Measurements from ENCODE around the gene PSMA4. TPM values are rescaled to one million over a fixed set of nuclear protein-coding genes. Genes with fewer than 3 reads are reported as not detected.

PSMA4 gene
- total RNA-seq, 1 experiment from 2014 or later: 488 TPM

DNA sequence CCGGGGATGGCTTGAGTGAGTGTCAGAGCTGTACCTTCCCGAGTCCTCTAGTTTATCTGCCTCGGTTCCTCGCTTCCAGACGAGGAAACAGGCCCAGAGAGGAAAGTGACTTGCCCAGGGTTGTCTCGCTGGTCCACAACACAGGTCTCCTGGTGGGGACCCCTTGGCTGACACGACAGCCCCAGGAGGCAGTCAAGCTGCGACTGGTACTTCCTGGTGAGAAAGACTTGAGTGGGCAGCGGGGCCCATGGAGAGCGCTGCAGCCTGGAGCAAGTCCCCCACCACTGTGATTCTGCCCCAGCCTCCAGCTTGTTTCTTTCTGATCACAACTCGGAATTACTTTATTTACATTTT is 24.5 kb downstream of the PSMA4 start:
- no peak for DNase-seq (ENCODE audit: low read depth in 1 of 2, low spot score in 2 of 2)
- Histone ChIP-seq H3K4me3 (no peak overlapping the region), H3K36me3 (no peaks in the 10 kb centered on the region; the same call in 1 of the 2 replicates)

DNA sequence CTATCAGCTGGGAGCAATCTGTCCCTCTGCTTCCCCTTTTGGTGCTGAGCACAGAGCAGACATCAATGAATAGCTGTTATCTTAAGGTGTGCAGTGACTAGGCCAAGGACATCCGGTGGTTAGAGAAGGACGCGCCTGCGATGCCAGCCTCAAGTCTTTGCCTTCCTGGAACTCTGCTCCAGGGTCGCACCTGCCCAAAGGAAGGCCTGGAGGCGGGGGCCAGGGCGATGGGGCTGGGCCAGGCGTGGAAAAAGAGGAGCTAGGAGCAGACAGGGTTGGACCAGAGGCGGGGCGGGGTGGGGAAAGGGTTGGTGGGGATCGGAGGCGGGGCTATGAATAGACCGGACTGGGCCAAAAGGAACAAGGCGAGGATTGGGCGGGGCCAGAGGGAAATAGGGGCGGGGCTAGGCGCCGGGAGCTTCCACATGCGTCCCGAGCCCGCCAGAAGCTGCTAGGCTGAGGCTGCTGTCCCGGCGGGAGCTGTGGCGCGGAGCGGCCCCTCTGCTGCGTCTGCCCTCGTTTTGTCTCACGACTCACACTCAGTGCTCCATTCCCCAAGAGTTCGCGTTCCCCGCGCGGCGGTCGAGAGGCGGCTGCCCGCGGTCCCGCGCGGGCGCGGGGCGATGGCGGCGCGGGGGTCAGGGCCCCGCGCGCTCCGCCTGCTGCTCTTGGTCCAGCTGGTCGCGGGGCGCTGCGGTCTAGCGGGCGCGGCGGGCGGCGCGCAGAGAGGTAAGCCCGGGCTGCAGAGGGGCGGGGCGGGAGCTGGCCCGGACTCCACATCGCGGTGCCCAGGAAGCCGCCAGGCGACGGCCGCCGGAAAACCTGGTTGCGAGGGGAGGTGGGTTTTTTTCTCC is 25.1 kb downstream of the PSMA4 start, which contains the start of gene CHRNA5:
Gene CHRNA5, plus strand, starts transcription at position 424 of the 854 bp plus-strand sequence. Its CDS starts 200 bp downstream, at position 624.
- peak; percentile 72 to 96 for DNase-seq (ENCODE audit: low read depth in 1 of 2, low spot score in 2 of 2)
- Histone ChIP-seq H3K9me3 (replicated peaks) (peaks cover 2% of the 10 kb centered on the region; the same call in 1 of the 2 replicates), H3K27me3 (replicated peaks) (0 out of 2 replicates have a peak, but pooled peaks cover 4% of the 10 kb centered on the region), H3K4me3 (peak within 1 kb of the TSS; percentile 56), H3K4me1 (replicated peaks) (peaks cover 4% of the 10 kb centered on the region; the same call in 1 of the 2 replicates), H3K36me3 (no peaks in the 10 kb centered on the region; the same call in 1 of the 2 replicates), H3K27ac (no peak within 1 kb of the TSS)

More for the DNA sequence above, 24.5 kb downstream of the PSMA4 start:
- Histone ChIP-seq H3K9me3 (replicated peaks) (peaks cover 2% of the 10 kb centered on the region; the same call in 1 of the 2 replicates), H3K27me3 (replicated peaks) (0 out of 2 replicates have a peak, but pooled peaks cover 4% of the 10 kb centered on the region), H3K4me1 (replicated peaks) (peaks cover 4% of the 10 kb centered on the region; the same call in 1 of the 2 replicates), H3K27ac (no peak overlapping the region)

GRCh38 chr15:78565951-78566774 is 25.9 kb downstream of the PSMA4 start:
- Histone ChIP-seq H3K4me3 (peak overlapping the region; percentile 56), H3K27ac (no peak overlapping the region), H3K4me1 (replicated peaks) (peaks cover 4% of the 10 kb centered on the region; the same call in 1 of the 2 replicates), H3K36me3 (no peaks in the 10 kb centered on the region; the same call in 1 of the 2 replicates), H3K27me3 (replicated peaks) (0 out of 2 replicates have a peak, but pooled peaks cover 4% of the 10 kb centered on the region), H3K9me3 (replicated peaks) (peaks cover 2% of the 10 kb centered on the region; the same call in 1 of the 2 replicates)
- peak in 1 of 2 experiments; percentile 57 for DNase-seq (ENCODE audit: low read depth in 1 of 2, low spot score in 2 of 2)

DNA sequence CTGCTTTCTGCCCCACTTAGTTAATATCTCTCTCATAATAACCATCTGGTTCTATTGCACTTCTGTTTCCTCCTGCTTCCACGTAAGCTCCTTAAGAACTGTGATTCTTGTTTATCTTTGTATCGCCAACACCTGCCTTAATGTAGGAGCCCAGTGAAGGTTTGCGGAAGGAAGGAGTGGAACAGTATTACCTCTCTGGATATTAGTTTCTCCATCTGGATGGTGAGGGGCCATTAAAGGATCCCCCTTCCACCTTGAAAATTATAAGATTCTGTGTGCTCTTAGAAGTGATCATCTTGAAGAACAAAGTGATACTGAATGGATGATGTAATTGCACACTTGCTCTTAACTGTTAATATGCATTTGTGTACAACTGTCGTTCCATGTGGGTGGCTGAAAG is 27.3 kb downstream of the PSMA4 start:
- 0 out of 2 replicates have a peak, but pooled peaks cover 4% of the 10 kb centered on the region for H3K27me3 ChIP-seq (replicated peaks)
- H3K9me3 ChIP-seq (replicated peaks): peaks cover 2% of the 10 kb centered on the region; the same call in 1 of the 2 replicates
- peaks cover 4% of the 10 kb centered on the region; the same call in 1 of the 2 replicates for H3K4me1 ChIP-seq (replicated peaks)
- H3K36me3 ChIP-seq: no peaks in the 10 kb centered on the region; the same call in 1 of the 2 replicates
- H3K27ac ChIP-seq: no peak overlapping the region
- no peak overlapping the region for H3K4me3 ChIP-seq
- no peak for DNase-seq (ENCODE audit: low read depth in 1 of 2, low spot score in 2 of 2)

- Histone ChIP-seq H3K4me1 (replicated peaks) (peaks cover 4% of the 10 kb centered on the region; the same call in 1 of the 2 replicates), H3K9me3 (replicated peaks) (peaks cover under 1% of the 10 kb centered on the region; the same call in 1 of the 2 replicates), H3K27ac (no peak overlapping the region), H3K36me3 (no peaks in the 10 kb centered on the region; the same call in 1 of the 2 replicates), H3K4me3 (no peak overlapping the region), H3K27me3 (replicated peaks) (0 out of 2 replicates have a peak, but pooled peaks cover 4% of the 10 kb centered on the region)
- DNase-seq (ENCODE audit: low read depth in 1 of 2, low spot score in 2 of 2): no peak
Observed at GRCh38 chr15:78570710-78571109, 30.5 kb downstream of the PSMA4 start.

DNA sequence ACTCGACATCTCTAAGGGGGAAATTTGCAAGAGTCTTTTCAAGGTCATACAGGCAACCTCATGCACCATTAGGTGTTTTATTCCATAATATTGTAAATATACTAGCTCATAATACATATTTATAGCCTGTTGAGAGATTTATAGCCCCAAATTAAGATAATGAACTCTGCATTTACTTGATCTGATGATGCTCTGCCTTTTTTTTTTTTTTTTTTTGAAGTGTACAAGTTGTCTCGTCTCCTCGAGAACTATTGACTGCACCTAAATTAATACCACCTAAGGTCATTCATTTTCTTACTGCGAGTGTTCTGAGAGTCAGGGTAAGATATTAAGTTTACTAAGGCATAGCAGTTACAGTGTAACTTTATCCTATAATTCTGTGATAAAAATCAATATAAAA is 31.1 kb downstream of the PSMA4 start:
- Histone ChIP-seq H3K36me3 (no peaks in the 10 kb centered on the region), H3K4me3 (no peak overlapping the region), H3K9me3 (replicated peaks) (no peaks in the 10 kb centered on the region), H3K27ac (no peak overlapping the region), H3K27me3 (replicated peaks) (0 out of 2 replicates have a peak, but pooled peaks cover 4% of the 10 kb centered on the region), H3K4me1 (replicated peaks) (peaks cover under 1% of the 10 kb centered on the region; the same call in 1 of the 2 replicates)
- DNase-seq (ENCODE audit: low read depth in 1 of 2, low spot score in 2 of 2): no peak

DNA sequence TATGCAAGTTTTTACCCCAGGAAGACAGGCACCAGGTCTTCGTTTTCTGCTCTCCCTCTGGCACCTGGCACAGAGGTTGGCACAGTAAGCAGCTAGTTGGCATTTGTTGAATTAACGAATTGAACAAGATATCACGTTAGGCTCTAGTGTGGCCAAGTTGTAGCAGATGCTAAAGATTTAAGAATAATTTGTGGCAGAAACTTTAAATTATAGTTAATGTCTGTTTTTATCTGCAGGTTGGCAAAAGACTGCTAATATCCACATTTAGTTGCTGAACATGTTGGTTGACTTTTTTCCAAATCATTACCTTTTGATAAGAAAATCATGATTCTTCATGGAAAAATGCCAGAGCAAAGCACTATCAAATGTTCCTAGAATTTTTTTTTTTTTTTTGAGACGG is 33.2 kb downstream of the PSMA4 start:
- no peak for DNase-seq (ENCODE audit: low read depth in 1 of 2, low spot score in 2 of 2)
- no peaks in the 10 kb centered on the region for H3K27me3 ChIP-seq (replicated peaks)

DNA sequence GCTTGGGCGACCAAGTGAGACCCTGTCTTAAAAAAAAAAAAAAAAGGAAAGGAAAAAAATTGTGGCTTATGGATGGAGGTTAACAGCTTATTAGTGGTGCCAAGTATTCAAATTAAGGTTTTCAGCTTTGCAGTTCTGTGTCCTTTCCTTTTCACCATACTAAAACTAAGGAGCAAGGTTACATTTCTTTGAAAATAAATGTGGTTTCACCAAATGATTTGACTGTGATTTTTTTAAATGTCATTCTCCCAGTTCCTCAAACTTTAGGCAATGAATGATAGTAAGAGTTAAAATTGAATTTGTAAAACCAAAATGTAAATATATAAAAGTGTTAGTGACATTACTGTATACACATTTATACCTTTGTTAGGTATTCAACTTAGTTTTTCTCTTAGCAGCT is 34.7 kb downstream of the PSMA4 start:
- no peak for DNase-seq (ENCODE audit: low read depth in 1 of 2, low spot score in 2 of 2)
- Histone ChIP-seq H3K4me3 (no peak overlapping the region), H3K27me3 (replicated peaks) (no peaks in the 10 kb centered on the region), H3K36me3 (no peaks in the 10 kb centered on the region), H3K4me1 (replicated peaks) (no peaks in the 10 kb centered on the region), H3K27ac (no peak overlapping the region), H3K9me3 (replicated peaks) (no peaks in the 10 kb centered on the region)

More for the DNA sequence above, 33.2 kb downstream of the PSMA4 start:
- Histone ChIP-seq H3K4me3 (no peak overlapping the region), H3K4me1 (replicated peaks) (no peaks in the 10 kb centered on the region), H3K9me3 (replicated peaks) (no peaks in the 10 kb centered on the region), H3K27ac (no peak overlapping the region), H3K36me3 (no peaks in the 10 kb centered on the region)

GRCh38 chr15:78597583-78597982 is 57.3 kb downstream of the PSMA4 start:
- Histone ChIP-seq H3K4me3 (no peak overlapping the region), H3K9me3 (replicated peaks) (no peaks in the 10 kb centered on the region), H3K36me3 (no peaks in the 10 kb centered on the region), H3K27ac (no peak overlapping the region), H3K27me3 (replicated peaks) (no peaks in the 10 kb centered on the region), H3K4me1 (replicated peaks) (no peaks in the 10 kb centered on the region)
- no peak for DNase-seq (ENCODE audit: low read depth in 1 of 2, low spot score in 2 of 2)

- Histone ChIP-seq H3K9me3 (replicated peaks) (no peaks in the 10 kb centered on the region), H3K36me3 (no peaks in the 10 kb centered on the region), H3K4me3 (no peak overlapping the region), H3K27me3 (replicated peaks) (no peaks in the 10 kb centered on the region), H3K4me1 (replicated peaks) (no peaks in the 10 kb centered on the region), H3K27ac (no peak overlapping the region)
- no peak for DNase-seq (ENCODE audit: low read depth in 1 of 2, low spot score in 2 of 2)
Observed at GRCh38 chr15:78598348-78598747, 58.1 kb downstream of the PSMA4 start.

DNA sequence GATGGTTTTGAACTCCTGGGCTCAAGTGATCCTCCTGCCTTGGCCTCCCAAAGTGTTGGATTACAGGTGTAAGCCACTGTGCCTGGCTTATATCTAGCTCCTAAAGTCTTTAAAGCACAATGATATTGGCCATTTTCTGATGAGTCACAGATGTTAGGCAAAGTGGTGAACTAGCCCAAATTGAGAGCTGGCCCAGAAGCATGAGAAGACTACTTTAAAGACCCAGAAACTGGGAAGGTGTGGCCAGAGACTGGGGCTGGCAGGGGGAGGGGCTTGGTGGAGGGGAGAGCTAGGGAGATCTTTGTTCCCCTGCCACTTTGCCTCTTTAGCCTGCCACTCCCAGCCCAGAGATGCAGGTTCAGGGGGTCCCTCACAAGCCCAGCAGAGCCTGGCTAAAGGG is 58.9 kb downstream of the PSMA4 start:
- no peaks in the 10 kb centered on the region for H3K36me3 ChIP-seq
- no peaks in the 10 kb centered on the region for H3K9me3 ChIP-seq (replicated peaks)
- H3K4me3 ChIP-seq: no peak overlapping the region
- no peak overlapping the region for H3K27ac ChIP-seq
- H3K4me1 ChIP-seq (replicated peaks): no peaks in the 10 kb centered on the region
- DNase-seq (ENCODE audit: low read depth in 1 of 2, low spot score in 2 of 2): no peak
- no peaks in the 10 kb centered on the region for H3K27me3 ChIP-seq (replicated peaks)
